HG02798 (cell line): ENCODE results near the gene MTERF2.
"Not testable (repeated sequence)": the region's sequence is repeated elsewhere in the genome, so short reads cannot be mapped to it uniquely, and the experiment has no call there.

ENCODE experiments used
- ATAC-seq: cut with Tn5 transposase; IDR thresholded peaks from one replicate; pipeline ENCODE4 v1.9.1; 2021; ENCODE audit warnings: mild to moderate bottlenecking; ENCODE audit not compliant: unreplicated experiment, poor library complexity

The MTERF2 gene

GRCh38 chr12:106986625-106987389 lies at the start of gene MTERF2:
Gene MTERF2, minus strand, starts transcription at chr12:106987146. Its CDS starts 8,432 bp downstream, at chr12:106978714.
- ATAC-seq, result peak; percentile 96

- ATAC-seq, result no peak
Measured at GRCh38 chr12:107035733-107036132, 48.8 kb upstream of the MTERF2 start.

- ATAC-seq, result no peak
Measured at GRCh38 chr12:107033758-107034739, 47.1 kb upstream of the MTERF2 start.

- ATAC-seq, result no peak
Measured at GRCh38 chr12:107032266-107032665, 45.3 kb upstream of the MTERF2 start.

- ATAC-seq, result no peak
Measured at GRCh38 chr12:107031061-107031460, 44.1 kb upstream of the MTERF2 start.

- ATAC-seq, result no peak
Measured at GRCh38 chr12:107029081-107029480, 42.1 kb upstream of the MTERF2 start.

- no peak for ATAC-seq
Measured at GRCh38 chr12:107027636-107028053, 40.7 kb upstream of the MTERF2 start.

GRCh38 chr12:107026806-107027635 lies 40.1 kb upstream of the MTERF2 start:
- ATAC-seq, result no peak

- not testable (repeated sequence) for ATAC-seq
Measured at GRCh38 chr12:107026356-107026755, 39.4 kb upstream of the MTERF2 start.

- ATAC-seq, result no peak
Measured at GRCh38 chr12:107025671-107026070, 38.7 kb upstream of the MTERF2 start.

GRCh38 chr12:107019546-107019945 lies 32.6 kb upstream of the MTERF2 start:
- ATAC-seq, result no peak

- ATAC-seq, result no peak
Measured at GRCh38 chr12:107017042-107017441, 30.1 kb upstream of the MTERF2 start.

- no peak for ATAC-seq
Measured at GRCh38 chr12:107014055-107014454, 27.1 kb upstream of the MTERF2 start.

GRCh38 chr12:107012736-107013425 lies 25.9 kb upstream of the MTERF2 start:
- ATAC-seq, result no peak

GRCh38 chr12:107011519-107011918 lies 24.6 kb upstream of the MTERF2 start:
- no peak for ATAC-seq

GRCh38 chr12:107007411-107007810 lies 20.5 kb upstream of the MTERF2 start:
- no peak for ATAC-seq

- not testable (repeated sequence) for ATAC-seq
Measured at GRCh38 chr12:107002665-107003064, 15.7 kb upstream of the MTERF2 start.

- ATAC-seq, result no peak
Measured at GRCh38 chr12:106999446-106999845, 12.5 kb upstream of the MTERF2 start.

- ATAC-seq, result no peak
Measured at GRCh38 chr12:106997916-106998315, 11.0 kb upstream of the MTERF2 start.

GRCh38 chr12:106996102-106996501 lies 9.2 kb upstream of the MTERF2 start:
- ATAC-seq, result not testable (repeated sequence)
